Breast epithelium (tissue), 3 donors: Measurements from ENCODE around the gene ATP6V1G3.
"Not testable (repeated sequence)": the region's sequence is repeated elsewhere in the genome, so short reads cannot be mapped to it uniquely, and the experiment has no call there.

ENCODE experiments used
- POLR2A ChIP-seq: fragments of 450-650 bp; IDR thresholded peaks from one replicate; pipeline ENCODE4 v1.6.1; 2016; ENCODE audit warnings: antibody characterized with exemption, mild to moderate bottlenecking, moderate library complexity
- POLR2AphosphoS5 ChIP-seq, 3 donors: sonication (generic); formaldehyde crosslinking; IDR thresholded peaks; one replicate each; pipeline ENCODE4 v1.6.1; 2017; ENCODE audit warnings: antibody characterized with exemption in 3 of 3

DNA sequence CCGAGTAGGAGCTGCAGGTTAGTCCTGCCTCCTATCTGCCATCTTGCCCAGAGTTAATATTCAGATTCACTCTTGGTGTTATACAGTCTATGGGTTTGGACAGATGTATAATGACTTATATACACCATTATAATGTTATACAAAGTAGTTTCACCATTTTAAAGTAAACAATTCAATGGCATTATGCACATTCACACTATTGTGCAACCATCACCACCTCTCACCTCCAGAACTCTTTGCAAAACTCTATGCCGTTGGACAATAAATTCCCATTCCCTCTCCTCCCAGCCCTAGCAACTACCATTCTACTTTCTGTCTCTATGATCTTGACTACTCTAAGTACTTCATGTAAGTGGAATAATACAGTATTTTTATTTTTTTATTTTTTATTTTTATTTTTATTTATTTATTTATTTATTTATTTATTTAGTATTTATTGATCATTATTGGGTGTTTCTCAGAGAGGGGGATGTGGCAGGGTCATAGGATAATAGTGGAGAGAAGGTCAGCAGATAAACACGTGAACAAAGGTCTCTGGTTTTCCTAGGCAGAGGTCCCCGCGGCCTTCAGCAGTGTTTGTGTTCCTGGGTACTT is 42.8 kb upstream of the ATP6V1G3 start:
- TF ChIP-seq POLR2A; POLR2AphosphoS5 (IDR thresholded peaks at IDR 0.05): not testable (repeated sequence)
